Placental pericyte (primary cell): ENCODE data around the gene ENDOU. TPM values are rescaled to one million over a fixed set of nuclear protein-coding genes. Genes with fewer than 3 reads are reported as not detected.

Experiments
- total RNA-seq: library from RNA; depleted of rRNA; stranded (reverse); fragments of >200 nt; gene quantifications from 2 replicates; pipeline ENCODE4 v1.2.3, GENCODE V29; 2012

ENDOU gene, protein sequence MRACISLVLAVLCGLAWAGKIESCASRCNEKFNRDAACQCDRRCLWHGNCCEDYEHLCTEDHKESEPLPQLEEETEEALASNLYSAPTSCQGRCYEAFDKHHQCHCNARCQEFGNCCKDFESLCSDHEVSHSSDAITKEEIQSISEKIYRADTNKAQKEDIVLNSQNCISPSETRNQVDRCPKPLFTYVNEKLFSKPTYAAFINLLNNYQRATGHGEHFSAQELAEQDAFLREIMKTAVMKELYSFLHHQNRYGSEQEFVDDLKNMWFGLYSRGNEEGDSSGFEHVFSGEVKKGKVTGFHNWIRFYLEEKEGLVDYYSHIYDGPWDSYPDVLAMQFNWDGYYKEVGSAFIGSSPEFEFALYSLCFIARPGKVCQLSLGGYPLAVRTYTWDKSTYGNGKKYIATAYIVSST
- total RNA-seq = under 0.01 TPM in 1 of 2 replicates, not detected in the other

GRCh38 chr12:47725091-47725772, at the start of gene ENDOU:
TSS of gene ENDOU (minus strand) at chr12:47725490. CDS start at chr12:47725413, 77 bp downstream.

GRCh38 chr12:47773062-47773857, 48.0 kb upstream of the ENDOU start, which contains the start of gene SLC48A1:
TSS of gene SLC48A1 (plus strand) at chr12:47773238. CDS start at chr12:47773305, 67 bp downstream.

DNA sequence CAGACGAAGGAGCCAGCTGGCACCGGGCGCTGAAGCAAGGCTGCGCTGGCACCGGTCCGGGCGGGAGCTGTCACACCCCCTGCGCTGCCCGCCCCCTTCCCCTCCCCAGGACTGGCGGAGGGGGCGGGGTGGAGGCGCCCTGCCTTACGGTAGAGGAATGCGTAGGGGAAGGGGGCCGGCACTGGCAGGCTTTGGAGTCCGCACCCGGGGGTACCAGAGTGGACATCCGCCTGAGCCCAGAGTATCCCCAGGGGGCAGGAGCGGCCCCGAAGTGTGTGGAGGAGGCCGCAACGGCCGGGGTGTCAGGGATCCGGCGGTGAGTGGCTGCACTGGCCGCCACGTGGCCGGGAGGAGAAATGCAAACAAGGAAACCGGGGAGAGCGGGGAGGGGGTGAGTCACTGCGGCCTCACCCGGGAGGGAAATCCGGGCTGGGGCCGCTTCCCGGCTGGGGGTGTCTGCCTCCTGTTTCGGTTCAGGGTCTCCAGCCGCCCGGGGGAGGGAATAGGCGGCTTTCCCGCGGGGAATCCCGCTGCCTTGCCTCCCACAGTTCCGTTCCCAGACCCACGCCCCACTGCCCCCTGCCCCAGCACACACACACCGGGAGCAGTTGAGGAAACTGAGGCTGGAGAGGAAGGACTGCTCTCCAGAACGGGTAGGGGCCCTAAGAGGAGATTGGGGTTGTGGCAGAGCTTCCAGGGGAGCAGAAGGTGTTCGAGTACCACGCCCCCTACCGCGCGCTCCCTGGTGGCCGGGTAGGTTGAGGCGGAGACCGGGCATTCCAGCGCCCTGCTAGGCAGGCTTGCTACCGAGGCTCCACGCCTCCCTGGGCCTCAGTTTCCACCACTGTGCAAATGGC, 33.8 kb upstream of the ENDOU start, which contains the start of gene RAPGEF3:
RAPGEF3 (minus strand) TSS at position 47 of the 857 bp plus-strand sequence. CDS start 324 bp downstream, outside the sequence.

DNA sequence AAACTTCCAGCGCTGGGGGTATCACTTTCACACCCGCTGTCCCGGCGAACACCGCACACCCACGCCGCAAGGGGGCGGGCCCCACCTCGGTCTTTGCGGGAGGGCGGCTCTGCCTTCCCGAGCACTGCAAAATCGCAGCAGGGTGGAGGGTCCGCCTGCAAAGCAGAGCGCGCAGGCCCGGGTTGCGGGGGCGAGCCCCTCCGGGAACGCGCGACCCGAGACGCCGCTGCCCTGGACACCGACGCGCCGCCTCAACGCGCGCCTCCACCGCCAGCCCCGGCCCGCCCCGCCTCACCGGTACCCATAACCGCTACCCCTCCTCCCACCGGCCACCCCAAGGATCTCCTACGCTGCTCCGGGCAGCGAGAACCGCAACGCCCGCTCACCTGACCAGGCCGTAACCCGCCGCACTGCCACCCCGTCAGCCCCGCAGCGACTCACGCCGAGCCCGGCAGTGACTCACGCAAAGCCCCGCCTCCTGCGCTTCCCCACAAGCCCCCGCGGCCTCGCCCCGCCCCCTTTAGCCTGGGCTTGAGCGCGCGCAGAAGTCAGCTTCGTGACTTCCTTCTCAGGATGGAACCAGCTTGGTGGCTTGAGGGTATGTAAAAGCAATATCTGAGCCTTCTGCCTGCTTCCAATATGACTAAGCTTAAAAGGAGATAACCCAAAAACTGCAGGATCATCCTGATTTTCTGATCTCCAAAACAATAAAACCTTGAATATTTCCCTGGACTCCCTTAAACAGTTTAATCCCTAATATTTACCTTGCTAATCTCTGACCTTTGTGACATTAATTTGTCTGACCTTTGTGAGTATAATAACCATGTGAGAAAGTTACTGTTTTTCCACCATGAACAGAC, 19.5 kb downstream of the ENDOU start, which contains the start of gene RPAP3:
RPAP3 (minus strand) TSS at position 465 of the 860 bp plus-strand sequence. CDS start 3,190 bp downstream, outside the sequence.

Other genes starting within 250 kb of the ENDOU start
- gene RPAP3, start 19.5 kb downstream of the ENDOU start, total RNA-seq = 10.7 and 16.5 TPM in 2 replicates
- 2.0 and 3.4 TPM in 2 replicates for gene RAPGEF3, start 33.4 kb upstream of the ENDOU start, total RNA-seq
- gene SLC48A1, start 47.7 kb upstream of the ENDOU start, total RNA-seq = 6.4 and 12.3 TPM in 2 replicates
- 38.7 and 60.4 TPM in 2 replicates for gene HDAC7, start 94.4 kb upstream of the ENDOU start, total RNA-seq
- 23.9 and 57.3 TPM in 2 replicates for gene VDR, start 179.5 kb upstream of the ENDOU start, total RNA-seq
- 62.2 and 107 TPM in 2 replicates for gene TMEM106C, start 238.1 kb upstream of the ENDOU start, total RNA-seq